ENCODE data around the gene AMELX. TPM values are rescaled to one million over a fixed set of nuclear protein-coding genes. Genes with fewer than 3 reads are reported as not detected.

Gene AMELX
- total RNA-seq (2014; rRNA removed; shearing (Covaris generic)): not detected in 2 replicates

GRCh38 chrX:11293113-11293512, at the start of gene AMELX:
TSS of gene AMELX (plus strand) at chrX:11293413. CDS start at chrX:11294789, 1,376 bp downstream.

Small RNA genes within 50 kb of the gene (small RNA-seq; reads per million reads assigned to genes)
- gene MIR548AX: not detected

Other genes starting within 250 kb of the AMELX start
- gene HCCS, start 182.1 kb upstream of the AMELX start, total RNA-seq (2014; rRNA removed; shearing (Covaris generic)): 40.0 and 45.2 TPM in 2 replicates